Epithelial cell of prostate (primary cell): ENCODE measurements around the gene UBA1.
A peak's percentile ranks its signal among the peaks of the same experiment; 100 is the strongest.

ENCODE experiments used
- DNase-seq: peaks from one replicate; pipeline ENCODE4 v3.0.0-alpha.2; 2011; ENCODE audit warnings: low read depth, low spot score
- H3K27ac ChIP-seq: fragments of 450-650 bp; 2 replicates; pipeline ENCODE4 v1.5.1; 2017; ENCODE audit warnings: mild to moderate bottlenecking

The UBA1 gene

DNA sequence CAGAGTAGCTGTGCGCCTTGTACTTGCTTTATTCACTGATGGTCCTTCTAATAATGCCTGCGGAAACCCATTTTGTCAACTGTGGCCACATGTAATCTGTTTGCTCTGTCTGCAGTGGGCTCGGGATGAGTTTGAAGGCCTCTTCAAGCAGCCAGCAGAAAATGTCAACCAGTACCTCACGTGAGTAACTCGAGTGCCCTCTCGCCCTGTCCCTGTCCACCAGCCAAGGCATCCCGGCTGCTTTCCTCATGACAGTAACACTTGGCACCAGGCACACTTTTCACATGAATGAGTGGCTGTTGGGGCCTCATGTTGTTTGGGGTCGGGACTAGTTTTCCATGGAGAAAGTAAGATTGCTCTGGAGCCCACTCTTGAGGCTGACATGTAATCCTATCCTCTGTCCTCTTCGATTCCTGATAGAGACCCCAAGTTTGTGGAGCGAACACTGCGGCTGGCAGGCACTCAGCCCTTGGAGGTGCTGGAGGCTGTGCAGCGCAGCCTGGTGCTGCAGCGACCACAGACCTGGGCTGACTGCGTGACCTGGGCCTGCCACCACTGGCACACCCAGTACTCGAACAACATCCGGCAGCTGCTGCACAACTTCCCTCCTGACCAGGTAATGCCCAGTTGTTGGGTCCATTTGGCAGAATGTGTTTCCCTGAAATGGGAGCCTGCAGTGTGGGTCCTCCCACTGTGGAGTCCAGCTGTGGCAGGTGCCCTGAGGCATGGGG lies 16.0 kb downstream of the UBA1 start:
- DNase-seq = no peak
- no peak overlapping the region for H3K27ac ChIP-seq

DNA sequence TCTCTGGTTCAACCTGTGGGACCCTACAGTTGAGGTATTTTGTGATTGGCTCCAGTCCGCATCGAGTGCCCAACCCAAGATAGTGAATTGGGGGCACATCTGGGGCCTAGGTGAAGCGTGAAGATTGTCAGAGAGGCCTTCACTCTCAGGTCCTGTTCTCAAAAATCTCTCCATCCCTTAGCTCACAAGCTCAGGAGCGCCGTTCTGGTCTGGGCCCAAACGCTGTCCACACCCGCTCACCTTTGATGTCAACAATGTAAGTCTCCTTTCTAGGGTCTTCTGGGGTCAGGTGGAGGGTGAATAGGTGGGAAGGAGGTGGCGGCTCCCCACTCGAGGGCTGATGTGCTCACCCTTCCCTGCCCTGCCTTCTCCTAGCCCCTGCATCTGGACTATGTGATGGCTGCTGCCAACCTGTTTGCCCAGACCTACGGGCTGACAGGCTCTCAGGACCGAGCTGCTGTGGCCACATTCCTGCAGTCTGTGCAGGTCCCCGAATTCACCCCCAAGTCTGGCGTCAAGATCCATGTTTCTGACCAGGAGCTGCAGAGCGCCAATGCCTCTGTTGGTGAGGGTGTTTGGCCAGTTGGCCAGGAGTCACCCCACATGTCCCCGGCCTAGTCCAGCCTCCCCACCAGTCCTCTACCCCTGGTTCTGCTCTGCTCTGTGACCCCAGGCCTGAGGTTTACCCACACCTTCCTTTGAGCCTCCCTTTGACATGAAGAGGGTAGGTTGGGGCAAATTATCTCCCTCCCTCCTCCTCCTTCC lies 17.2 kb downstream of the UBA1 start:
- DNase-seq = no peak
- H3K27ac ChIP-seq = no peak overlapping the region

DNA sequence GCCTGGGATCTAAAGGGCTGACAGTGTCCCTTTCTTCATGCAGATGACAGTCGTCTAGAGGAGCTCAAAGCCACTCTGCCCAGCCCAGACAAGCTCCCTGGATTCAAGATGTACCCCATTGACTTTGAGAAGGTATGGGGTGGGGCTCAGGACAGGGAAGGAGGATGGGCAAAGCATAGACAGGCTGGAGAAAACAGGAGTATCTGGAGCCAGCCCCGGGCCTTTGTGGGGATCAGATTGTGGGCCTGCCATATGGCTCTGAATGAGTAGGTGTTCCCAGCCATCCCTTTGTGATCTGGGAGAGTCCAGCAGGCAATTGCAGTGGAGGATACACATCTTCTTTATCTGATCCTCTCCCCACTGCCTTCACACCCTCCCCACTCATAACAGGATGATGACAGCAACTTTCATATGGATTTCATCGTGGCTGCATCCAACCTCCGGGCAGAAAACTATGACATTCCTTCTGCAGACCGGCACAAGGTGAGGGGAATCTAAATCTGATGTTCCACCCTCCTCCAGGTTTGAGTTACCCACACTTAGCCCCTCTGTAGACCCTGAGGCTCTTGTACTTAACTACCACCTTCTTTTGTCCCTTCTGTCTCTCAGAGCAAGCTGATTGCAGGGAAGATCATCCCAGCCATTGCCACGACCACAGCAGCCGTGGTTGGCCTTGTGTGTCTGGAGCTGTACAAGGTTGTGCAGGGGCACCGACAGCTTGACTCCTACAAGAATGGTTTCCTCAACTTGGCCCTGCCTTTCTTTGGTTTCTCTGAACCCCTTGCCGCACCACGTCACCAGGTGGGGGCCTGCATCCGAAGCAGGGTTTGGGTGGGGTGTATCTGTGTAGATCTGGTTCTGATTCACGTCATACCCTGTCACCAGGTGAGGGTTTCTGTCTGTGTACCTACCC lies 19.0 kb downstream of the UBA1 start:
- peak overlapping the region; percentile 56 for H3K27ac ChIP-seq
- DNase-seq = no peak

DNA sequence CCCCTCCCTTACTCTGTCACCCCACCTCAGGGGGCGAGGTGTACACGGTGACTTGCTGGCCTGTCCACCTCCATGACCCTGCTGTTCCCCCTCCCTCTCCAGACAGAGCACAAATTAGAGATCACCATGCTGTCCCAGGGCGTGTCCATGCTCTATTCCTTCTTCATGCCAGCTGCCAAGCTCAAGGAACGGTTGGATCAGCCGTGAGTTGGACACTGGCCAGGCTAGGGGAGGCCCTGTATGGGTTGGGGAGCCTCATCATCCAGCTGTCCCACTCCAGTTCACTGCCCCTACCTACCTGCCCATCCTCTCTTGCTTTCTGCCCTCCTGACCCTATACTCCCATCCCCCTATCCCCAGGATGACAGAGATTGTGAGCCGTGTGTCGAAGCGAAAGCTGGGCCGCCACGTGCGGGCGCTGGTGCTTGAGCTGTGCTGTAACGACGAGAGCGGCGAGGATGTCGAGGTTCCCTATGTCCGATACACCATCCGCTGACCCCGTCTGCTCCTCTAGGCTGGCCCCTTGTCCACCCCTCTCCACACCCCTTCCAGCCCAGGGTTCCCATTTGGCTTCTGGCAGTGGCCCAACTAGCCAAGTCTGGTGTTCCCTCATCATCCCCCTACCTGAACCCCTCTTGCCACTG lies 20.9 kb downstream of the UBA1 start:
- no peak overlapping the region for H3K27ac ChIP-seq

DNA sequence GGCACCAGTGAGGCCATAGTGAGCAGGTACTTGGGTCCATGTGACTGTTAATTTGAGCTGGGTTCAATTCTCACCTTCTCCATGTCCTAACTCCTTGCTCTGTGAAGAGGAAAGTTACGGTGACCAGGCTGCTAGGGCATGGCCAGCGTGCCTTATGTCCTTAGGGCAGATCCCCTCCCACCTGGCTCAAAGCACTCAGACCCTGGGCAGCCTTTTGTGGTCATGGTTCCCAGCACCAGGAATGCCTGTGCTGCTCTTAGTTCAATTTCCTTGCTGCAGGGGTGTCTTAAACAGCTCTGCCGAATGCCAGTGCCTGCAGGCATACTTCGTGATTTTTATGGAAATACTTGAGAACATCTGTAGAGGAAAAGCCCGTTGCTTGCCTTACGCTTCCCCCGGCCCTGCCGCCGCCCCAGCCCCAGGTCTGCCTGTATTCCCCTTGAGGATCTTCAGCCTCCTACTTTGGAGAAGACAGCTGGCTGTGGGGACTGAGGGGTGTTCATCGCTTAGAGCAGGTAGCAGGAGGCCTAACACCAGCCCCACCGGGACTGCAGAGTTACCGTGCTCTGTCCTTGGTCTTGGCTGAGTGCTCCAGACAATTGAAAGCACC lies 21.8 kb downstream of the UBA1 start:
- DNase-seq = no peak
- H3K27ac ChIP-seq = peak overlapping the region; percentile 94

More for the DNA sequence above, 20.9 kb downstream of the UBA1 start:
- no peak for DNase-seq

DNA sequence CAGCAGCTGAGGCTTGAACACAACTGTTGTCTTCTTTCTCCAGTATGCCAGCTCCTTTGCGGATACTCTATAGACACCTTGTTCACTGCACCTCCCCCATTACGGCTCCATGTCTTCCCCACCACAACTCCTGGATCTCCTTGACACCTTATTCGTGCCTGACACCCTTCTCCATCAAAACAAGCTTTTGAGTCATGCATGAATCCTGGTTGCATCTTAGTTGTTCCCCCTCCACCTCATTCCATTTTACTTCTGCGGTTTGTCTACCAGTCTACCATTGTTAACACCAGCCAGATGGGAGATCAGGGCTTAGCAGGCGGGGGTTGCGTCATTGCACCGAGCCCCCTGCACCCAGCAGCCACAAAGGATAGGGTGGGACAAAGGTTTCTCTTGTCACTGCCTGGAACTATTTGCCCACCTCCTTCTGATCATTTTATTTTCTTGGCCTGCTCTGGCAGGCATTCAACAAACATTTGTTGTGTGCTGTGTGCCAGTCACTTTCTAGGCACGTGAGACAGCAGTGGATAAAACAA lies 22.8 kb downstream of the UBA1 start:
- peak overlapping the region; percentile 94 for H3K27ac ChIP-seq
- no peak for DNase-seq

DNA sequence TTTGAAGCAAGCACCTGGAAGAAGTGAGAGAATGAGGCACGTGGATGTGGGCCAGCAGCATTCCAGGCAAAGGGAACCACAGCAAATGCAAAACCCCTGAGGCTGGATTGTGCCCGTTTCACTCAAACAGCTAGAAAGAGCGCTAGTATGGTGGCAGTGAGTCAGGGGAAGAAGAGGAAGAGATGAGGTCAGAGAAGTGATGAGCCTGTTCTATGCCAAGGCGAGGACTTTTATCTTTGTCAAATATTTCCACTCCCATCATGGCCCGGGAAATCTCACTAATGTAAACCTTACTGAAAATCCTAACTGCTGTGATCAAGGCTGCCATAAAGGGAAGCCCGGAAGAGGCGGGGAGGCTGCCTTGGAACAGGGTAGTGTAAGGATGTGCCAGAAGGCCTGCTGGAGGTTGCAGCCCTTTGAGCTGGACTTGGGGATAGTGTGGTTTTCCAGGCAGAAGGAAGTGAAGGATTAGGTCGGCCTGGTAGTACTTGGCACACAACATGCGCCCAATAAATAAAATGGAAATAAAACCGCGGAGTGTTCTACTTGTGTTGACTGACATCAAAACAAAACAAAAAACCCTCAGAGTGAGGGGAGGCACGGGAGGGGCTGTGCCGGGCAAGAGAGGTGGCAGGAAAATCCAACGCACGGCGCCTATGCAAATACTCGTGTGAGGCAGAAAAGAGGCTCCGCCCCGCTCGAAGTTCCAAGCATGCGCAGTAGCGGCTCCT lies 23.7 kb downstream of the UBA1 start:
- no peak for DNase-seq
- peak overlapping the region; percentile 94 for H3K27ac ChIP-seq

DNA sequence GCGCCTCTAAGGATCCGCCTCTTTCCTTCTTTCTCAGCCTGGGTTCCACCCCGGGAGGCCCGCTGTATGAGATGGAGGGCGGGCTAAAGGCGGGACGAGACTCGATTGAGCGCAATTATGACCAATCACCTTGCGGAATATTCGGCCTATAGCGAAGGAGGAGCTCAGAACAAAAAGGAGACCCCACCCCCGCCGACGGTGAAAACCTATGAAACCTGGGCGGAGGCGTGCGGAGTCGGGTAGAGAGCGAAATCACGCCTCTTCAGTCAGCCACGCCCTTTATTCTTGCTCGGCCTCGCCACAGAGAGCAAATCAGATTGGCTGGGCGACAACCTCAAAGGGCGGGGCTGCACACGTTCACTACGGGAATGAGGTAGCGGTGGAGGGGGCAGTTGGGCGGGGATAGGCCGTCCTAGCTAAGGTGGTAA lies 24.2 kb downstream of the UBA1 start:
- peak; percentile 88 for DNase-seq
- H3K27ac ChIP-seq = peak overlapping the region; percentile 94

DNA sequence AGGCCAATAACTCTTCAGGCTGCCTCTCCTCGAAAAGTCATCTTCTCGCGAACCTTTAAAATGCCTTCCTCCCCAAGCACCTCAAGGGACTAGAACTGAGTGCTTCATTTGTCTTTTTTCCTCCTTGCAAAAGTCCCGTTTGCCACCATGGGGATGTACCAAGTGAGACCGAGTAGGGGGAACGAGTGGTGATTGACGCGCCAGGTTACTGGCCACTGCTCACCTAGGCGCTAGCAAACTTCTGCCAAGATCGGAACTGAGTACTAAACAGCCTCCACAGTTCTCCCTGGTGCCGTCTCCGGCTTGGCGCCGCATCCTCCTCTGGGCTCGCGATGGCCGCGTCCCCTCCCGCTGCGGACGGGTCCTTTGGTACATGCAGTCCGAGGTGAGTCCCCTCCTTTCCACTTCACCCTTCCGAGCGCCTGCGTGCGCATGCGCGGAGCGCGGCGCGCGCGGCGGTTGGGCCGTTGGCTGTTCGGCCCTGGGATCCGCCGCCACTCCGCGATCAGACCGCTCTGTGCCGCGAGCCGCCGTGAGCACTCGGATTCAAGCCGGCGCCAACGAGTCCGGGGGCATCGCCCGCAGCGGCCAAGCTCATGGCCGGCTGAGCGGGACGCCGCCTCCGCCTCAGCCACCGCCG lies 24.8 kb downstream of the UBA1 start, which contains the start of gene CDK16:
TSS of gene CDK16 (plus strand) at position 402 of the 640 bp plus-strand sequence. CDS start 4,877 bp downstream, outside the sequence.
- H3K27ac ChIP-seq = peak within 1 kb of the TSS; percentile 94
- DNase-seq = no peak

DNA sequence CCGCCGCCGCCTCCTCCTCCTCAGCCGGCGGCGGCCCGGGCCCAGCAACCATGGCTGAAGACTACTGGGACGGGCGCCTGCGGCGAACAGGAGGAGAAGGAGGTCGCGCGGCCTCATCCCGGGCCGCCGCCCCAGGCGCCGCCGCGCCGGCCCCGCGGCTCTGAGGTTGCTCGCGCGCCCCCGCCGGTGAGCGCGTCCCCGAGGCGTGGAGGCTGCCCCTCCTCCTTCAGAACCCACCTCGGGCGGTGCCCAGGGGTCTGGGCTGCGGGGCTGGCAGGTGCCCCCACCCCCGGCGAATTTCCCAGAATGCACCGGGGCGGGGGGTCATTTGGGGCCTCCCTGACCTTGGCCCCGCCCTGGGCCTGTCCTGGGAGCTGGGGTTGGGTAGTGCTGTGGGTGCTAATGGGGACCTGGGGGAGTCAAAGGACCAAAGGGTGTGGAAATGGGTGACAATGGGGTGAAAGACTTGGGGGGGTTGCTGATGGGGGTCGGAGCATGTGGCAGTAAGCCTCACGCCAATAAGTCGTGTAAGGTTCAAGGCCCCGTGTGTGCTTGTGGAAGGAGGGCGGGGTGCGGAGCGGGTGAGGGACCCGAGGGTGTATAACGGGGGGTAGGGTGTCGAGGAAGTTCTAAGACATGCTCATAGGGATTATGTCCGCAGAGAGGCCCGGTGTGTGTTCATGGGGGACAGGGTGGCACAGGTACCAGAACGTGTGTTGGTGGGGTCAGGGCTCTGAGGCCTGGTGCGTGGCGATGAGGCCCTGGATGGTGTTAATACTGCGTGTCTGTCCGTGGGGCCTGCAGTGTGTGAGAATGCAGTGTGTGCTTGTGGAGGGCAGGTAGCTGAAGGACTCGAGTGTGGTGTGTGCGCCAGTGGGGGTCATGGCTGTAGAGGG lies 25.5 kb downstream of the UBA1 start:
- peak overlapping the region; percentile 94 for H3K27ac ChIP-seq
- DNase-seq = no peak

DNA sequence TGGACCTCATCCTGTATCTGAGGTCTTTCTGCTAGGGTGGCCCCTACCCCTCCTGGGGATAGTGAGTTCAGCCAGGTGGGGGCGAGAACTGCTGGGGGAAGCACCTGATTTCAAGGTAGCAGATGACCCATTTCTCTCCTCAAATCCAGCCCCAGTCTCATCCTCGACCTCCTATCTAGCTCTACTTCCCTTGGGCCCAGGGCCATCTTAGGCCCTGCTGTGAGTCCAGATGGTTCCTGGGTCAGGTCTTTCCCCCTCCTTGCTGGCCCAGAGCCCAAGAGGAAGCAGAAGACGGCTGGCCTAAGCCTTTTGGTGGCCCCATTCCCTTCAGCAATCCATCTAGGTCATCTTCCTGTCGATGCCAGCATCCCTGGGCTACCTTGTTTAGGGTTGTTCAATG lies 28.1 kb downstream of the UBA1 start:
- DNase-seq = no peak
- H3K27ac ChIP-seq = no peak overlapping the region

DNA sequence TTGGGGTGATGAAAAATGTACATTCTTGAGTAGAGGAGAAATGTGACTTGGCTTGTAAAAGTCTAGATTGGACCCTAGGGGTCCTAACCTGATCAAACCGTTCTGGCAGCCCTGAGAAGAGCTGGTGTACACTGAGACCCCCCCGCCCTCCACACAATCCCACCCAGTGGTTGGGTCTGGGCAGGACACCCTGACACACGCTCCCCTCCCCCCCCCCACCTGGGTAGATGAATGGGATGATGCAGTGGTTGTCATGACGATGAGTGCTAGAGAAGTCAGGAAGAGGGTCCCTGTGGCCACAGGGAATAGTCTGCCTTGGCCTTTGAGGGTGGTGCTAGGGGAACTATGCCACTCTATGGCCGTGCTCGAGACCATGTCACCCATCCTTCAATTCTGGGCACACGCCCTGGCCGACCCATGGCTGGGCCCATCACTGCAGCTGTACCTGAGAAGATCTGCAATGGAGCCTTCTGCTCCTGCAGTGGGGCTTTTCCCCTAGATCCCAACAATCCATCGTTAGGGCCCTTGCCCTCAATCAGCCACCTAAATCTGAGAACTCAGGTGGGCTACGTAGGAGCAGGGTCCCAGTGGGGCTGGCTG lies 29.2 kb downstream of the UBA1 start:
- H3K27ac ChIP-seq = no peak overlapping the region
- DNase-seq = no peak

DNA sequence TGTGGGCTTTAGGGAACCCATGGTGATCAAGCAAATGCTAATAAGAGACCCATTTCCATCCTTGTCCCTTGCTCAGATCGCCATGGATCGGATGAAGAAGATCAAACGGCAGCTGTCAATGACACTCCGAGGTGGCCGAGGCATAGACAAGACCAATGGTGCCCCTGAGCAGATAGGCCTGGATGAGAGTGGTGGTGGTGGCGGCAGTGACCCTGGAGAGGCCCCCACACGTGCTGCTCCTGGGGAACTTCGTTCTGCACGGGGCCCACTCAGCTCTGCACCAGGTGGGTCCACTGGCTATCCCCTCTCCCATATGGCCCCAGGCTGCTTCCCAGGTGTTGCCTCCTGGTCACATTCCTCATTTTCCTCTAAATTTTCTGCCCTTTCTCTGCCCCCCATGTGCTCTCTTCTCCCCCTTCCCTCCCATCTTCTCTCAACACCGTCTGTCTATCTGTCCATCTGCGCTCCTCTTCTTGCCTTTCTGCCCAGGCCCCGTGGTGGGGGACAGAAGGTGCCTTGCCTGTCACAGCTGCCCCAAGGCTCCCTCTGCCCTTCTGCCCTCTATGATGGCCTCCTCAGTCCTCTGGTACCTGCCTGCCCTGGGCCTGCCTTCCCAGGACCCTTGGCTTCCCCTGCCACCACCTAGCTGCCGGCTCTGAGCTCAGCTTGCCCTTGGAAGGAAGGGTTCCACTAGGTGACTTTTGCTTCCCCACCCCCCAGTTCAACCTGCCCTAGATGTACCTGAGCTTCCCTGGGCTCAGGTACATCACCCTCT lies 30.0 kb downstream of the UBA1 start:
- no peak for DNase-seq

DNA sequence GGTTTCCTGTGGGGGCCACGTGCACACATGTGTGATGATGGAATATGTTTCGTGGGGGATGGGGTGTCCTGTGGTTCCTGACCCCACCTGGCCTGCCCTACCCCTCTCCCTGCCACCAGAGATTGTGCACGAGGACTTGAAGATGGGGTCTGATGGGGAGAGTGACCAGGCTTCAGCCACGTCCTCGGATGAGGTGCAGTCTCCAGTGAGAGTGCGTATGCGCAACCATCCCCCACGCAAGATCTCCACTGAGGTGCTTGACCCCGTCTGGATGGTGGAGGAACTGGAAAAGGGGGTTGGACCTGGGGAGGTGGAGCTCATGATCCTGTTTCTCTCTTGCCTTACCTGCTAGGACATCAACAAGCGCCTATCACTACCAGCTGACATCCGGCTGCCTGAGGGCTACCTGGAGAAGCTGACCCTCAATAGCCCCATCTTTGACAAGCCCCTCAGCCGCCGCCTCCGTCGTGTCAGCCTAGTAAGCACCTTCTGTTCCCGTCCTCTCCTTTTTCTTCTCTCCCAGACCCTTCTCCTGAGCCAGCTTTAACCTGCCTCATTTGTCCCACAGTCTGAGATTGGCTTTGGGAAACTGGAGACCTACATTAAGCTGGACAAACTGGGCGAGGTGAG lies 30.8 kb downstream of the UBA1 start:
- no peak for DNase-seq
- no peak overlapping the region for H3K27ac ChIP-seq

More for the DNA sequence above, 30.0 kb downstream of the UBA1 start:
- no peak overlapping the region for H3K27ac ChIP-seq

DNA sequence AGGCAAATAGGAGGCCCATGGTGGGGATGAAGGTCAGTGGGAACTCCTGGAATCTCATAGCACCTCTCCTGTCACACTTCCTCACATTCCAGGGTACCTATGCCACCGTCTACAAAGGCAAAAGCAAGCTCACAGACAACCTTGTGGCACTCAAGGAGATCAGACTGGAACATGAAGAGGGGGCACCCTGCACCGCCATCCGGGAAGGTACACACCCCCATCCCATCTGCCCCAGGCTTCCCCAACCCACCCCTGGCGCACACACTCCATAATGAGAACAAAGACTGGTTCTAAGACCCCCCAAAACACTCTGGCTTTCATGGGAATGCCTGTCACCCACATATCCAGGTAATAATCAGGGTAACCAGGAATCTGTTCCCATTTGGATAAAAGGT lies 31.3 kb downstream of the UBA1 start:
- no peak for DNase-seq

DNA sequence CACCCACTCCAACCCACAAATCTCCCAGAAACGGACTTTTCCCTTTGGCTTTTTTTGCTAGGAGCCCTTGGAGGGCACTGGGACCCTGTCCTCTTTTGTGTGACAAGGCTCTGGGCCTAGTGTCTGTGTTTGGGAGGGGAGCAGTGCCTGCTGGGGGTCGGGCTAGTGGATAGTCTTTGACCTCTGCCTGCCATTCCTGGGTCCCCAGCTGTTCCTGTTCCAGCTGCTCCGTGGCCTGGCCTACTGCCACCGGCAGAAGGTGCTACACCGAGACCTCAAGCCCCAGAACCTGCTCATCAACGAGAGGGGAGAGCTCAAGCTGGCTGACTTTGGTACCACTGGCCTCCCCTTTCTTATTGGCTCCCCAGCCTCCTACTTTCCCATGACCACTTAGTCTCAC lies 32.4 kb downstream of the UBA1 start:
- H3K27ac ChIP-seq = no peak overlapping the region
- no peak for DNase-seq

More for the DNA sequence above, 31.3 kb downstream of the UBA1 start:
- no peak overlapping the region for H3K27ac ChIP-seq
